Keratinocyte (primary cell): ENCODE data around the gene ARFGAP3. TPM values are rescaled to one million over a fixed set of nuclear protein-coding genes. Genes with fewer than 3 reads are reported as not detected.

Source experiments
- DNase-seq: peaks from one replicate; pipeline ENCODE4 v3.0.0-alpha.2; 2011; ENCODE audit warnings: low read depth, missing footprints, low spot score
- FAIRE-seq: peaks from 2 replicates; lab custom pipeline; 2011; peaks lifted over from hg19 to GRCh38; lab: Jason Lieb, UNC
- H2AFZ ChIP-seq: 2 replicates; pipeline ENCODE4 v1.6.0; 2012; ENCODE audit warnings: low read length, control low read depth, inconsistent platforms; ENCODE audit not compliant: control insufficient read depth
- H3K27ac ChIP-seq: 2 replicates; pipeline ENCODE4 v1.5.1; 2011; ENCODE audit warnings: low read length; ENCODE audit not compliant: control insufficient read depth, insufficient read depth
- H3K27me3 ChIP-seq: 3 replicates; pipeline ENCODE4 v1.6.0; 2011; ENCODE audit warnings: low read length; ENCODE audit not compliant: control insufficient read depth, insufficient read depth; ENCODE audit errors: extremely low read depth
- H3K36me3 ChIP-seq, 2 experiments: 2 replicates in 1 of 2; 3 replicates in 1 of 2; pipeline ENCODE4 v1.5.1; 2011; ENCODE audit warnings: low read length in 2 of 2, mild to moderate bottlenecking in 1 of 2; ENCODE audit not compliant: control insufficient read depth in 2 of 2, insufficient read depth in 2 of 2; ENCODE audit errors: extremely low read depth in 1 of 2
- H3K4me1 ChIP-seq: 3 replicates; pipeline ENCODE4 v1.5.1; 2011; ENCODE audit warnings: low read length; ENCODE audit not compliant: control insufficient read depth, insufficient read depth; ENCODE audit errors: extremely low read depth
- H3K4me2 ChIP-seq: 3 replicates; pipeline ENCODE4 v1.6.0; 2011; ENCODE audit warnings: low read depth, low read length; ENCODE audit not compliant: control insufficient read depth, insufficient read depth; ENCODE audit errors: extremely low read depth
- H3K4me3 ChIP-seq, 3 experiments: fragments of 200-600 bp in 1 of 3; sonication (generic) in 1 of 3; 2 replicates in 2 of 3; 3 replicates in 1 of 3; pipeline ENCODE4 v1.5.1; 2011 to 2016; ENCODE audit warnings: low read length in 3 of 3, mild to moderate bottlenecking in 3 of 3, control low read depth in 2 of 3, inconsistent platforms in 1 of 3, low read depth in 1 of 3, mixed read lengths in 1 of 3, mixed run types in 1 of 3, moderate library complexity in 1 of 3; ENCODE audit not compliant: control insufficient read depth in 2 of 3, insufficient read depth in 2 of 3; ENCODE audit errors: extremely low read depth in 1 of 3
- H3K79me2 ChIP-seq: 2 replicates; pipeline ENCODE4 v1.6.0; 2012; ENCODE audit warnings: low read length; ENCODE audit not compliant: control insufficient read depth, insufficient read depth
- H3K9ac ChIP-seq: 3 replicates; pipeline ENCODE4 v1.6.0; 2011; ENCODE audit warnings: low read length; ENCODE audit not compliant: control insufficient read depth, insufficient read depth; ENCODE audit errors: extremely low read depth
- H3K9me1 ChIP-seq: 3 replicates; pipeline ENCODE4 v1.6.0; 2011; ENCODE audit warnings: low read length; ENCODE audit not compliant: control insufficient read depth, insufficient read depth; ENCODE audit errors: extremely low read depth
- H3K9me3 ChIP-seq: 2 replicates; pipeline ENCODE4 v1.5.1; 2012; ENCODE audit warnings: low read depth, low read length; ENCODE audit not compliant: control insufficient read depth
- H4K20me1 ChIP-seq: 3 replicates; pipeline ENCODE4 v1.6.0; 2011; ENCODE audit warnings: low read length; ENCODE audit not compliant: control insufficient read depth, insufficient read depth; ENCODE audit errors: extremely low read depth
- CTCF ChIP-seq, 3 experiments: IDR thresholded peaks in 1 of 3; conservative IDR thresholded peaks in 1 of 3; optimal IDR thresholded peaks in 1 of 3; 2 replicates in 2 of 3; 3 replicates in 1 of 3; pipeline versions ENCODE3 to v1.5.1; 2011; ENCODE audit warnings: low read length in 3 of 3, mild to moderate bottlenecking in 3 of 3, moderate library complexity in 2 of 3, control low read depth in 1 of 3, inconsistent platforms in 1 of 3; ENCODE audit not compliant: insufficient read depth in 2 of 3; ENCODE audit errors: extremely low read depth in 1 of 3
- EZH2 ChIP-seq: IDR thresholded peaks from one replicate; pipeline ENCODE4 v1.6.1; 2012; ENCODE audit warnings: inconsistent platforms, mild to moderate bottlenecking, low read length, moderate library complexity
- dilution Hi-C: fragments of 300-500 bp; cut with MboI; formaldehyde crosslinking; loops from one replicate; pipeline ENCODE4 v1.7.0; 2020; ENCODE audit warnings: low sequenced_read_pairs; ENCODE audit not compliant: extremely low pct_ligation_motif_present
- polyA plus RNA-seq, 5 experiments: library from polyadenylated mRNA; depleted of rRNA in 3 of 5; stranded (reverse) in 3 of 5; stranded (forward) in 1 of 5; unstranded in 1 of 5; fragments of >200 nt; gene quantifications; 1 replicate in 1 of 5; 2 replicates in 3 of 5; 3 replicates in 1 of 5; pipeline versions ENCODE4 v1.2.1 to v1.2.3, GENCODE V29; 2011 to 2012; ENCODE audit warnings: missing spikeins in 2 of 5, low read depth in 1 of 5, low replicate concordance in 1 of 5

Gene ARFGAP3
- polyA plus RNA-seq, 1 donor (not counting 4 experiments of a cell fraction or from before 2014, with no cell fraction given) = 28.3 TPM

GRCh38 chr22:42892571-42893316, 35.7 kb upstream of the ARFGAP3 start:
- dilution Hi-C loops = no loop called here
- H3K36me3 ChIP-seq = peaks cover 7 to 23% of the 10 kb centered on the region in 2 experiments
- no peak overlapping the region for H3K27ac ChIP-seq
- H3K4me1 ChIP-seq = no peaks in the 10 kb centered on the region
- FAIRE-seq = no peak
- no peaks in the 10 kb centered on the region for H3K9me1 ChIP-seq
- H3K79me2 ChIP-seq = peaks cover 3% of the 10 kb centered on the region
- no peak overlapping the region for H3K4me2 ChIP-seq
- no peak overlapping the region for H2AFZ ChIP-seq
- H4K20me1 ChIP-seq = no peaks in the 10 kb centered on the region
- no peak for DNase-seq
- no peak overlapping the region for H3K4me3 ChIP-seq
- no peak overlapping the region for H3K9ac ChIP-seq
- no peak for TF ChIP-seq CTCF (optimal IDR thresholded peaks at IDR 0.05 in 1 of 3, IDR thresholded peaks at IDR 0.05 in 1 of 3, conservative IDR thresholded peaks at IDR 0.05 in 1 of 3; ENCODE audit: extremely low read depth in 1 of 3, insufficient read depth in 2 of 3, low read length in 3 of 3)
- no peak for TF ChIP-seq EZH2
- no peaks in the 10 kb centered on the region for H3K9me3 ChIP-seq
- H3K27me3 ChIP-seq = no peaks in the 10 kb centered on the region

GRCh38 chr22:42892156-42892555, 35.1 kb upstream of the ARFGAP3 start:
- no peak overlapping the region for H2AFZ ChIP-seq
- TF ChIP-seq CTCF (optimal IDR thresholded peaks at IDR 0.05 in 1 of 3, IDR thresholded peaks at IDR 0.05 in 1 of 3, conservative IDR thresholded peaks at IDR 0.05 in 1 of 3; ENCODE audit: extremely low read depth in 1 of 3, insufficient read depth in 2 of 3, low read length in 3 of 3) (no peak), EZH2 (no peak)
- no peak overlapping the region for H3K4me3 ChIP-seq
- H3K9me3 ChIP-seq = no peaks in the 10 kb centered on the region
- no peak for FAIRE-seq
- DNase-seq = no peak
- no peaks in the 10 kb centered on the region for H4K20me1 ChIP-seq
- no peak overlapping the region for H3K9ac ChIP-seq
- no peaks in the 10 kb centered on the region for H3K9me1 ChIP-seq
- dilution Hi-C loops = no loop called here
- H3K36me3 ChIP-seq = peaks cover 12 to 25% of the 10 kb centered on the region in 2 experiments
- no peak overlapping the region for H3K27ac ChIP-seq
- H3K79me2 ChIP-seq = peaks cover 2% of the 10 kb centered on the region
- no peak overlapping the region for H3K4me2 ChIP-seq
- H3K27me3 ChIP-seq = no peaks in the 10 kb centered on the region
- H3K4me1 ChIP-seq = no peaks in the 10 kb centered on the region
